HG03108 (cell line): ENCODE data around the gene AFF3.

Experiments
- ATAC-seq: cut with Tn5 transposase; IDR thresholded peaks from one replicate; pipeline ENCODE4 v1.9.1; 2021; ENCODE audit warnings: moderate library complexity; ENCODE audit not compliant: unreplicated experiment

The AFF3 gene

GRCh38 chr2:99623035-99623434, 519.4 kb downstream of the AFF3 start:
- ATAC-seq = no peak

DNA sequence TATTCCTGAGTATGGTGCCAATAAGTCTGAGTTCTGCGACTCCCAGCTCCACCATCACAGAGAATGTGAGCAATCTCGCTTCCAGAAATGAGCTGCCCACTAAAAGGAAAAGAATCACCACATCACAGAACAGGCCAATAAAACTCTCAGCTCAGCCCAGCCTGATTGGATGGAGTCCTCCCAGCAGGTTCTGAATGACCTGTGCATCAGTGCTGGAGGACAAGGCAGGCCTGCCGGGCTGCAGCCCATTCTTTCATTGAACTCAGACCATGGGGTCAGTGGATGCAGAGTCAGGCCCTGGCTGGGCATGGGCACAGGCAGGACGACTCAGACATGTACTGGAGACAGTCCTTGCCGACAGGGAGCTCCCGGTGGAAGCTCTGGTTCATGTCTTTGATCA, 519.9 kb downstream of the AFF3 start:
- no peak for ATAC-seq

DNA sequence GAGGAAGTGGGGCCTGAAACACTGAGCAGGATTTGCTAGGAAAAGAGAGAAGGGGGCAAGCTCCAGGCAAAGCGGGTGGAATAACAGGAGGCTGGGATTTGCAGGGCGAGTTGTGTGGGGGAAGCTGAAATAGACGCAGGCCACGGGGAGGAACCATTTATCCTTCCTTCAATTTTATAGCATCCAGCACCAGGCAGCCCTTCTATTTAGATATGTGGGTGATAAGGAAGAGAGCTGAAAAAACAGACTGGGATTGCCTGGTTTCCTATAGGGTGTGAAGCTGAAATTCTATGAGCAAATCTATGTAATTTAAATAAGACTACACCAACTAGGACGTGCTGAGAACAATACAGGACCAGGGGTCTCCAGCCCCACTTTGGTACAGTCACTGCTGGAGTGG, 520.6 kb downstream of the AFF3 start:
- ATAC-seq = no peak

- no peak for ATAC-seq
Measured at GRCh38 chr2:99621106-99621505, 521.3 kb downstream of the AFF3 start.

- ATAC-seq = no peak
Measured at GRCh38 chr2:99619151-99619550, 523.2 kb downstream of the AFF3 start.

- ATAC-seq = no peak
Measured at GRCh38 chr2:99618579-99619097, 523.8 kb downstream of the AFF3 start.

GRCh38 chr2:99617811-99618210, 524.6 kb downstream of the AFF3 start:
- no peak for ATAC-seq

GRCh38 chr2:99615247-99615771, 527.1 kb downstream of the AFF3 start:
- ATAC-seq = no peak

DNA sequence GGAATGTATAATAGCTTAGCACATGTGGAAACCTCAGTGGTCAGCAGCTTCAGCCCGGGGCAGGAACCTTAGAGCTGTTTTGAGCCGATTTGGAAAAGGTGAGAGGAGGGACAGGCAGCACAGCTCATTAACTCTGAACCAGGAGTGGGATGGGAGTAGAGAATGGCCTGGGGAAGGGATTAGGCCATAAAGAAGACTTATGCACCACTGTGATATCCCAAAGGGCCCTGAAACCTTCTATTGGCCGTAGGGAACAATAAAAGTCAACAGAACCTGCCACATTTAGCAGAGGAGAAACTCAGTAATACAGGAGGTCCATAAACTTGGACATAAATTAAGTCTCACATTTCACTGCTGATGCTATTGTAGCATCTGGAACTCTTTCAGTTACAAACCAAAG, 528.4 kb downstream of the AFF3 start:
- ATAC-seq = no peak

DNA sequence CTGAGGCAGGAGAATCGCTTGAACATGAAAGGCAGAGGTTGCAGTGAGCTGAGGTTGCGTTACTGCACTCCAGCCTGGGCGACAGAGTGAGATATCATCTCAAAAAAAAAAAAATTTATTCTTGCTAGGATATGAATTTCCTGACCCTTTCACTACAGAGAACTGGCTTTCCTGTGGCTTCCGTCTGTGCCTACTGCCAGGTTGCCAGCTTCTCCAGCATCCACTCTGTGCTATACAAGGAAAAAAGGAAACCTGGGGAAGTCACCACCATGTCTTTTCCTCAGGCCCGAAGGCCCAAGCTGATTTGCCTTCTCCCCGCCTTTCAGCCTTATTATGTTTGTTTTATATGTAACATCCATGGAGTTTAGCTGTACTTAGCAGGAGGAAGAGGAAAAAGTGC, 530.6 kb downstream of the AFF3 start:
- no peak for ATAC-seq

- ATAC-seq = no peak
Measured at GRCh38 chr2:99611034-99611433, 531.4 kb downstream of the AFF3 start.

- no peak for ATAC-seq
Measured at GRCh38 chr2:99609851-99610381, 532.5 kb downstream of the AFF3 start.

- ATAC-seq = no peak
Measured at GRCh38 chr2:99608861-99609260, 533.5 kb downstream of the AFF3 start.

- no peak for ATAC-seq
Measured at GRCh38 chr2:99607861-99608491, 534.4 kb downstream of the AFF3 start.

DNA sequence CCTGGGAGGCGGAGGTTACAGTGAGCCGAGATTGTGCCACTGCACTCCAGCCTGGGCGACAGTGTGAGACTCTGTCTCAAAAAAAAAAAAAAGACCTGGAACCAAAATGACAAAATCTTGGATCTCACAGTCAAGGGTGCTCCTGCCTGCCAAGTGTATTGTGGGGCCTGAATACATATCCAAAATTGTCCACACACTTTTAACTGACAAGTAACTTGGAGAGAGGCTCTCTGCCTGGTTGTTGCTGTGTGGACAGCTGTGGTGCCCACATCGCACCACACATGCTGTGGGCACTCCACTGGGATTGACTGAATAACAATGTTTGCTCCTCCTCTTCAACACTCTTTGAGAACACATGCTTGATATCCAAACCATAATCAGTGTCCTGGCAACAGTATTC, 534.9 kb downstream of the AFF3 start:
- ATAC-seq = no peak

DNA sequence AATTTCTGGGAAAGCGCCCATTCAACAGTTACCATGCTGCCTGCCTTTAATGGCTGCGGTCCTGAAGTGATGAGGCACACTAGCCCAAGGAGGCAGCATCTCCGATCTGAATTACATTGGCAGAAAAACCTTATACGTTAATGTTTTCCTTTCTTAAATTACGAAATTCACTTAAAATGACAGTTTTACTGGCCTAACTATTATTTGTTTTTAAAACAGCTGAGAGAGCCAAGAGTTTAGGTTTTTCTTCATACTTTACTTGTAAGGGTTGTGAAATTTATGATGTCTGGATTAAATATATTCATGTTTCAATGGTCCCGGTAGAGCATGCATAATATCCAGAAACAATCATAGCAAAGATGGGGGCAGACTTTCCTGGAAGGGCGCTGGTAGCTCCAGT, 537.4 kb downstream of the AFF3 start:
- no peak for ATAC-seq

DNA sequence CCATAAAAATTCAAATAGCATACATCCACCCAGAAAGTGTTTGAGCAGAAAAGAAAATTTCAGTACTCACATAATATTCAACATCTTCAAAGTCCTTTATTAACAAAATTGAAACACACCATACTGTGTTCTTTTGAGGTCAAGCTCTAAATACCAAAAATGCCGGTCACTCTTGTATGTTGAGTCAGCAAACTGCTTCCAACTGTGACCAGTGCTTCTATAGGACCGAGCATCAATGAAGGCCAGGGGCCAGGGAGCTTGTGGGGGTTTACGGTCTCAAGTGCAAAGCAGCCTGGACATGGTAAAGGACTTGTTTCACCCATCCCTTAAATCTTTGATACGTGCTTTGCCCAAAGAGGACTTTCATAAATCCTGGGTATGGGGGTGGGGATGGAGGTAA, 539.9 kb downstream of the AFF3 start:
- no peak for ATAC-seq

GRCh38 chr2:99600981-99601651, 541.3 kb downstream of the AFF3 start:
- no peak for ATAC-seq

DNA sequence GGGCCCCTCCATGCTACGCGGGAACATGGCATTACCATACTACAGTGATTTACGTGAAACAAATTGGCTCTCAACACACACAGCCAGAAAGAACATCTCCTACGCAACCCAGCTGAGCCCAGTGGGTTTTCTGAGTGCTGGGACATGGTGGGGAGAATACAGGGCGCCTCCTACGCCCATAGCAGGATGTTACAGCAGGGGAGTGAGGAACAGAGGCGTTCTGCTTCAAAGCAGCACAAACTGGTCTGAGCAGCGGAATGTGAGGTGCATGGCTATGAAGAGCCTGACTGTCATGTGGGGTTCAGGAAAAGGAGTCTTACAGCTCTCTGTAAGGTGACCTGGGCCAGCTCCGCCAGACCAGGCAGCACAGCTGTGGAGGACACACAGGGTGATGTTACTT, 543.9 kb downstream of the AFF3 start:
- ATAC-seq = no peak

- no peak for ATAC-seq
Measured at GRCh38 chr2:99597616-99598015, 544.8 kb downstream of the AFF3 start.

DNA sequence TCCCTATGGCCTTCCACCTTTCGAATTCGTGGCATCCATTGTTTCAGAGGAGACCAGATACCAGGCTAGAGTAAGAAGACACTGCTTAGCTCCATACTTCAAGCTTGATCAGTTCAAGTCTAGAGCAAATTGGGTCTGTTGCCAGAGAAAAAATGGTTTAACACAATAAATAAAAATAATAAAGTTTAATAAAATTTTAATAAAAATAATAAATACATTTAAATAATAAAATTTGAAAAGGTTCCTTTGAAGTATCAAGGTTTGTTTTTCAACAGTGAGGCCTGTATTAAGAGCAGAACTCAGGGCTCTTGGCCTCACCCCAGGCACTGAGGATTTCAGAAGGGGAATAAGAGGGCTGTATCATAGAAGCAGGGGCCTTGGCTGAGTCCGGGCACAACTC, 547.0 kb downstream of the AFF3 start:
- ATAC-seq = no peak
